Pancreas (tissue), 10 donors: ENCODE data around the gene CSNK2A1. TPM values are rescaled to one million over a fixed set of nuclear protein-coding genes. Genes with fewer than 3 reads are reported as not detected.
"Not testable (repeated sequence)": the region's sequence is repeated elsewhere in the genome, so short reads cannot be mapped to it uniquely, and the experiment has no call there.

ENCODE experiments used
- ATAC-seq, 4 donors: fragments of 200-7000 bp; cut with Tn5 transposase; one replicate each; pipeline versions ENCODE4 v1.8.0 to v1.9.1; 2020; ENCODE audit warnings: mild to moderate bottlenecking in 4 of 4, moderate library complexity in 4 of 4
- DNase-seq, 6 donors: peaks; one replicate each; pipeline ENCODE4 v3.0.0-alpha.2; 2020
- FAIRE-seq: peaks from 2 replicates; lab custom pipeline; 2012; peaks lifted over from hg19 to GRCh38; lab: Jason Lieb, UNC
- H3K27ac ChIP-seq, 4 donors: fragments of 200-600 bp; sonication (generic); 1 replicate in 3 of 4; 2 replicates in 1 of 4; pipeline versions ENCODE4 v1.5.0 to v1.8.0; 2020
- H3K27me3 ChIP-seq, 4 donors: fragments of 200-600 bp; one replicate each; pipeline ENCODE4 v1.8.0; 2021
- H3K36me3 ChIP-seq, 3 donors: fragments of 200-600 bp; sonication (generic) in 1 of 3; one replicate each; pipeline versions ENCODE4 v1.5.0 to v1.8.0; 2020 to 2021
- H3K4me1 ChIP-seq, 3 donors: fragments of 200-600 bp; one replicate each; pipeline ENCODE4 v1.8.0; 2021
- H3K4me3 ChIP-seq, 4 donors: fragments of 200-600 bp; sonication (generic) in 2 of 4; one replicate each; pipeline versions ENCODE4 v1.5.0 to v1.8.0; 2020 to 2021
- H3K9me3 ChIP-seq, 4 donors: fragments of 200-600 bp; one replicate each; pipeline ENCODE4 v1.8.0; 2021
- CTCF ChIP-seq, 4 donors: fragments of 200-600 bp; sonication (generic) in 3 of 4; IDR thresholded peaks; one replicate each; pipeline versions ENCODE4 v1.5.0 to v1.8.0; 2021; ENCODE audit warnings: antibody characterized with exemption in 4 of 4
- WGBS, 2 donors: extraction: QIAGEN DNeasy Blood & Tissue Kit; methylation state at CpG; one replicate each; pipeline ENCODE4 v1.1.7; 2013; 5-methylcytosine and 5-hydroxymethylcytosine counted together
- intact Hi-C, 3 donors: fragments of 100-400 bp; cut with DNase I; formaldehyde crosslinking; loops; one replicate each; pipeline versions ENCODE4 v1.11.1 to v1.14.2; 2022
- polyA plus RNA-seq, 2 donors: library from polyadenylated mRNA; stranded (reverse); fragments of 200-250 nt; gene quantifications; one replicate each; pipeline ENCODE4 v1.2.3, GENCODE V29; 2013
- total RNA-seq, 6 donors: library from RNA; stranded (reverse); fragmentation: NEBNext Ultra II Directional in 4 of 6; extraction: Animal tissue kit (Norgen Biotek cat#: 25700) in 4 of 6; gene quantifications; one replicate each; pipeline versions ENCODE4 v1.2.1 to v1.2.4, GENCODE V29; 2021 to 2023
- donor health status: healthy with polysubstance abuse.
- donor health status: DM: no; HTN: no; CAD: no; lungs with moderate emphysema.
- donor health status: DM: no; HTN: no; CAD: no.
- donor health status: control.
- donor health status: control.
- donor health status: Bipolar disorder and iron deficiency.
- donor health status: DM: yes; HTN: yes; CAD: no.
- donor health status: DM: no; HTN: no; CAD: no.
- donor health status: DM: no; HTN: no; CAD: no.
- donor health status: DM: yes; HTN: yes; CAD: no.

Gene CSNK2A1
- total and polyA plus RNA-seq, 8 donors: 12.7 to 57.4 (median 46.2) TPM

- no peak for TF ChIP-seq CTCF (IDR thresholded peaks at IDR 0.05)
- no peaks in the 10 kb centered on the region for H3K27me3 ChIP-seq
- FAIRE-seq (no peak), ATAC-seq (no peak), DNase-seq (no peak)
- intact Hi-C loops: loop anchor here in 2 of 3 donors (5.0 to 10.0 kb wide), 2 partner anchors 125 to 127 kb away; no protein-coding TSS in a partner anchor
- no peak overlapping the region for H3K4me3 ChIP-seq
- H3K9me3 ChIP-seq: no peaks in the 10 kb centered on the region
- 33 to 35% methylated on average over 2 of the region's 2 CpGs for WGBS, 2 donors
- H3K4me1 ChIP-seq: peaks cover 0 to 4% (median 0%) of the 10 kb centered on the region in 3 donors
- no peak overlapping the region for H3K27ac ChIP-seq
- H3K36me3 ChIP-seq: peaks cover 0 to 20% (median 19%) of the 10 kb centered on the region in 3 donors
Observed at GRCh38 chr20:479487-479886, 64.1 kb downstream of the CSNK2A1 start.

DNA sequence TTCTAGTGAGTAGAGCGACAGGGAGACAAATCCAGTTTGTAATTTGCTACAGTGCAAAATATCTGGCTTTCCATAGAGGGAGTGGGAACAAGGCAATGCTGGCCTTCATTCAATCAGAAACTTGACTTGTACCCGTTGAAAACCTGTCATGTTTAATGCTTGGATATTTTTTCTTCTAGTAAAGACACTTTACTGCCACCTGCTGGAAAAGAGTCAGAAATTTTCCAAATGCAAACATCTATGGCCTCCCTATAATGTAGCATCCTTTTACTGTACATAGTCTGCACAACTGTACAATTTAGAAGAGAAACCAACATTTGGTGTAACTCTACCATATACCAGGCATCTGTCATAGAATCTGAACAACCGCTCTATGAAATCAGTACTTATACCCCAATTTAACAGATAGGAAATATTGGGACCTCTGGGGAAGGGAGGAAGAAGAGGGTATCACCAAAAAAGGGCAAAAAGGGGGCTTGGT is 64.6 kb downstream of the CSNK2A1 start:
- intact Hi-C loops: loop anchor here in 2 of 3 donors (5.0 to 10.0 kb wide), 2 partner anchors 124 to 127 kb away; no protein-coding TSS in a partner anchor
- peak; percentile 13 to 53 (median 32) for TF ChIP-seq CTCF (IDR thresholded peaks at IDR 0.05)
- Histone ChIP-seq H3K27ac (no peak overlapping the region), H3K4me3 (no peak overlapping the region), H3K4me1 (peaks cover 0 to 4% (median 0%) of the 10 kb centered on the region in 3 donors), H3K27me3 (no peaks in the 10 kb centered on the region), H3K9me3 (no peaks in the 10 kb centered on the region), H3K36me3 (peaks cover 0 to 19% (median 15%) of the 10 kb centered on the region in 3 donors)
- 42 to 54% methylated on average over 3 of the region's 3 CpGs for WGBS, 2 donors
- ATAC-seq (peak; percentile 63 to 83 (median 74)), FAIRE-seq (peak; percentile 57), DNase-seq (peak in 1 of 6 donors; percentile 23)

DNA sequence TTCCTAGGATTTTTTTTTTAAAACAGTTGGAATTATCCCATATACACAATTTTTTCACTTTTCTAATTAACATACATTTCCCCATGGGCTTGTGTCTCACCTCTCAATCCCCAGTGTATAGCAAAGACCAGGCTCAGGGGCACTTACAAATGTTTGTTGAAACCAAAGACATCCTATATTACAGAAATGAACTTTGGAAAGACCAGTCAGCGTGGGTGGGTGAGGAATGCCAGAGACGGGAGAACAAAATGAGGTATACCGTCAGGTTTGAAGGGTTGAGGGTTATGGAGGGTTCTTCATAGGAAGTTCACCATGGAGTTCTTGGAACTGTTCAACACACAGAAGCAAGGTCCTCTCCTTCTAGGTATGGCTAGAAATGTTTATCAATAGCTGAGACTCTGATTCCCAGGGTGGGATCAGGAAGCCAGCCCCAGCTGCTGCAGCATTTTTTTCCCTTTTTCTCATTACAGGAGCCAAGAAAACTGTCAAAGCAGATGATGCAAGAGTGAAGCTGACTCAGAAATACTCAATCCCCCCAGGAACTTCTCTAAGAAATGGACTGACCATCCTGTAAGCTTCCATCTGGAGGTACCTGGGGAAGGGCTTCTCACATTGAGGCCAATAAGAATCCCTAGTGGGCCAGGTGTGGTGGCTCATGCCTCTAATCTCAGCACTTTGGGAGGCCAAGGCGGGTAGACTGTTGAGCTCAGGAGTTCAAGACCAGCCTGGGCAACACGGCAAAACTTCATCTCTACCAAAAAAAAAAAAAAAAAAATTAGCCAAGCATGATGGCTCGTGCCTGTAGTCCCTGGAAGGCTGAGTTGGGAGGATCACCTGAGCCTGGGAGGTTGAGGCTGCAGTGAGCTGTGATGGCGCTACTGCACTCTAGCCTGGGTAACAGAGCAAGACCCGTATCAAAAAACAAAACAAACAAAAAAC is 65.3 kb downstream of the CSNK2A1 start:
- intact Hi-C loops: loop anchor here in 2 of 3 donors (5.0 to 10.0 kb wide), 2 partner anchors 123 to 126 kb away; no protein-coding TSS in a partner anchor
- H3K9me3 ChIP-seq: no peaks in the 10 kb centered on the region
- no peak for TF ChIP-seq CTCF (IDR thresholded peaks at IDR 0.05)
- 86 to 87% methylated on average over 8 of the region's 8 CpGs for WGBS, 2 donors
- H3K36me3 ChIP-seq: peaks cover 0 to 12% (median 8%) of the 10 kb centered on the region in 3 donors
- H3K27me3 ChIP-seq: no peaks in the 10 kb centered on the region
- no peak overlapping the region for H3K4me3 ChIP-seq
- no peak overlapping the region for H3K27ac ChIP-seq
- H3K4me1 ChIP-seq: no peaks in the 10 kb centered on the region
- no peak for DNase-seq
- ATAC-seq: peak in 1 of 4 donors; percentile 7
- FAIRE-seq: no peak

- H3K36me3 ChIP-seq, H3K9me3 ChIP-seq, DNase-seq, ATAC-seq, H3K4me3 ChIP-seq, H3K27ac ChIP-seq, FAIRE-seq, H3K4me1 ChIP-seq, H3K27me3 ChIP-seq: not testable (repeated sequence)
- intact Hi-C loops: loop anchor here in 2 of 3 donors (5.0 to 10.0 kb wide), 2 partner anchors 122 to 124 kb away; no protein-coding TSS in a partner anchor
- 89 to 99% methylated on average over 6 of the region's 6 CpGs for WGBS, 2 donors
Observed at GRCh38 chr20:476561-477249, 66.9 kb downstream of the CSNK2A1 start.
